K562 (cell line): ENCODE data around the gene ATP6V0A4. TPM values are rescaled to one million over a fixed set of nuclear protein-coding genes. Genes with fewer than 3 reads are reported as not detected.

Experiments used
- CC2D1A ChIP-seq: fragments of 450-650 bp; IDR thresholded peaks from 2 replicates; pipeline ENCODE4 v1.6.1; 2017; ENCODE audit warnings: mild to moderate bottlenecking
- CEBPZ ChIP-seq: fragments of 150-350 bp; IDR thresholded peaks from 2 replicates; pipeline ENCODE4 v1.6.1; 2014; ENCODE audit warnings: low read depth, mild to moderate bottlenecking, low read length, borderline replicate concordance
- CTBP1 ChIP-seq: fragments of 450-650 bp; IDR thresholded peaks from 2 replicates; pipeline ENCODE4 v1.6.1; 2016; ENCODE audit warnings: borderline replicate concordance
- GATA2 ChIP-seq: sonication (generic); formaldehyde crosslinking; IDR thresholded peaks from 2 replicates; pipeline ENCODE4 v1.4.0; 2020; ENCODE audit warnings: mild to moderate bottlenecking, missing genetic modification reagents
- MCM7 ChIP-seq, 2 experiments: fragments of 450-650 bp; IDR thresholded peaks; 2 replicates each; pipeline ENCODE4 v1.6.1; 2016 to 2018
- MED1 ChIP-seq: sonication (generic); formaldehyde crosslinking; IDR thresholded peaks from 2 replicates; pipeline ENCODE4 v1.8.1; 2023; ENCODE audit warnings: missing genetic modification reagents, borderline replicate concordance
- NCOR1 ChIP-seq: fragments of 450-650 bp; IDR thresholded peaks from 2 replicates; pipeline ENCODE4 v1.6.1; 2016; ENCODE audit warnings: mild to moderate bottlenecking, moderate library complexity
- NFXL1 ChIP-seq: fragments of 450-650 bp; formaldehyde crosslinking; IDR thresholded peaks from 2 replicates; pipeline ENCODE4 v1.4.0; 2021; ENCODE audit warnings: mild to moderate bottlenecking
- POLR2H ChIP-seq: IDR thresholded peaks from 2 replicates; pipeline ENCODE4 v1.6.1; 2016; ENCODE audit warnings: missing genetic modification characterization, low read depth, mild to moderate bottlenecking, control low read depth, missing compliant biosample characterization, moderate library complexity
- RAD21 ChIP-seq, 2 experiments: fragments of 250-450 bp in 1 of 2; fragments of 450-650 bp in 1 of 2; sonication (Bioruptor Pico) in 1 of 2; formaldehyde crosslinking in 1 of 2; IDR thresholded peaks in 1 of 2; conservative IDR thresholded peaks in 1 of 2; 2 replicates each; pipeline versions ENCODE4 v1.4.0 to v1.8.0; 2020 to 2022; ENCODE audit warnings: mild to moderate bottlenecking in 2 of 2, moderate library complexity in 1 of 2
- RBM25 ChIP-seq: fragments of 200-400 bp; formaldehyde crosslinking; IDR thresholded peaks from 2 replicates; pipeline ENCODE4 v1.6.1; 2018; ENCODE audit warnings: low read length, low read depth, moderate library complexity; ENCODE audit not compliant: severe bottlenecking
- RFX1 ChIP-seq: fragments of 450-650 bp; IDR thresholded peaks from 2 replicates; pipeline ENCODE4 v1.6.1; 2016; ENCODE audit warnings: mild to moderate bottlenecking, moderate library complexity
- TAF15 ChIP-seq: fragments of 200-400 bp; formaldehyde crosslinking; IDR thresholded peaks from 2 replicates; pipeline ENCODE4 v1.6.1; 2017; ENCODE audit warnings: mild to moderate bottlenecking, low read depth, low read length, moderate library complexity
- WHSC1 ChIP-seq: IDR thresholded peaks from one replicate; pipeline ENCODE4 v1.6.1; 2012; ENCODE audit warnings: low read length, control low read depth, inconsistent platforms
- ZZZ3 ChIP-seq: fragments of 450-650 bp; IDR thresholded peaks from 2 replicates; pipeline ENCODE4 v1.6.1; 2016; ENCODE audit warnings: antibody characterized with exemption, mild to moderate bottlenecking, moderate library complexity
- polyA plus RNA-seq, 8 experiments: library from polyadenylated mRNA; depleted of rRNA in 4 of 8; stranded (reverse) in 5 of 8; unstranded in 3 of 8; fragments of >200 nt; fragmentation: Nextera tagmentation in 2 of 8; fragmentation: Illumina TruSeq in 1 of 8; extraction: Ambion mirVana in 2 of 8; extraction: Trizol in 1 of 8; gene quantifications; 2 replicates each; pipeline versions ENCODE4 v1.2.1 to v1.2.3, GENCODE V29; 2011 to 2014; ENCODE audit warnings: inconsistent platforms in 1 of 8, missing spikeins in 1 of 8
- total RNA-seq, 7 experiments: library from RNA; depleted of rRNA in 6 of 7; stranded (reverse); fragments of >200 nt in 6 of 7; fragmentation: Illumina TruSeq in 2 of 7; extraction: Trizol in 2 of 7; gene quantifications; 2 replicates each; pipeline versions ENCODE4 v1.2.1 to v1.2.3, GENCODE V29; 2011 to 2021; ENCODE audit warnings: low replicate concordance in 1 of 7
- TF ChIP-seq, protein P1 (sequence below): fragments of 250-450 bp; sonication (Bioruptor Pico); IDR thresholded peaks from 2 replicates; pipeline ENCODE4 v1.4.0; 2020; ENCODE audit warnings: mild to moderate bottlenecking, moderate library complexity
- TF ChIP-seq, protein P2 (sequence below): IDR thresholded peaks from 2 replicates; pipeline ENCODE4 v1.6.1; 2016; ENCODE audit warnings: missing genetic modification characterization, missing compliant biosample characterization
- TF ChIP-seq, protein P3 (sequence below): fragments of 450-650 bp; formaldehyde crosslinking; IDR thresholded peaks from 2 replicates; pipeline ENCODE4 v1.4.0; 2020; ENCODE audit warnings: mild to moderate bottlenecking, moderate library complexity

The ATP6V0A4 gene
- total and polyA plus RNA-seq, 9 of the 15 experiments (the other 6 are each of a cell fraction or from before 2014, with no cell fraction given), result 0.03 TPM; not detected in 8

- no peak for TF ChIP-seq POLR2H
- TF ChIP-seq, protein P1, sequence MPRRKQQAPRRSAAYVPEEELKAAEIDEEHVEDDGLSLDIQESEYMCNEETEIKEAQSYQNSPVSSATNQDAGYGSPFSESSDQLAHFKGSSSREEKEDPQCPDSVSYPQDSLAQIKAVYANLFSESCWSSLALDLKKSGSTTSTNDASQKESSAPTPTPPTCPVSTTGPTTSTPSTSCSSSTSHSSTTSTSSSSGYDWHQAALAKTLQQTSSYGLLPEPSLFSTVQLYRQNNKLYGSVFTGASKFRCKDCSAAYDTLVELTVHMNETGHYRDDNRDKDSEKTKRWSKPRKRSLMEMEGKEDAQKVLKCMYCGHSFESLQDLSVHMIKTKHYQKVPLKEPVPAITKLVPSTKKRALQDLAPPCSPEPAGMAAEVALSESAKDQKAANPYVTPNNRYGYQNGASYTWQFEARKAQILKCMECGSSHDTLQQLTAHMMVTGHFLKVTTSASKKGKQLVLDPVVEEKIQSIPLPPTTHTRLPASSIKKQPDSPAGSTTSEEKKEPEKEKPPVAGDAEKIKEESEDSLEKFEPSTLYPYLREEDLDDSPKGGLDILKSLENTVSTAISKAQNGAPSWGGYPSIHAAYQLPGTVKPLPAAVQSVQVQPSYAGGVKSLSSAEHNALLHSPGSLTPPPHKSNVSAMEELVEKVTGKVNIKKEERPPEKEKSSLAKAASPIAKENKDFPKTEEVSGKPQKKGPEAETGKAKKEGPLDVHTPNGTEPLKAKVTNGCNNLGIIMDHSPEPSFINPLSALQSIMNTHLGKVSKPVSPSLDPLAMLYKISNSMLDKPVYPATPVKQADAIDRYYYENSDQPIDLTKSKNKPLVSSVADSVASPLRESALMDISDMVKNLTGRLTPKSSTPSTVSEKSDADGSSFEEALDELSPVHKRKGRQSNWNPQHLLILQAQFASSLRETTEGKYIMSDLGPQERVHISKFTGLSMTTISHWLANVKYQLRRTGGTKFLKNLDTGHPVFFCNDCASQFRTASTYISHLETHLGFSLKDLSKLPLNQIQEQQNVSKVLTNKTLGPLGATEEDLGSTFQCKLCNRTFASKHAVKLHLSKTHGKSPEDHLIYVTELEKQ (CRISPR knock-in tag), result no peak
- peak; percentile 55 for TF ChIP-seq RBM25
- peak; percentile 17; the same call in 1 of the 2 replicates for TF ChIP-seq RFX1
- TF ChIP-seq, protein P2, sequence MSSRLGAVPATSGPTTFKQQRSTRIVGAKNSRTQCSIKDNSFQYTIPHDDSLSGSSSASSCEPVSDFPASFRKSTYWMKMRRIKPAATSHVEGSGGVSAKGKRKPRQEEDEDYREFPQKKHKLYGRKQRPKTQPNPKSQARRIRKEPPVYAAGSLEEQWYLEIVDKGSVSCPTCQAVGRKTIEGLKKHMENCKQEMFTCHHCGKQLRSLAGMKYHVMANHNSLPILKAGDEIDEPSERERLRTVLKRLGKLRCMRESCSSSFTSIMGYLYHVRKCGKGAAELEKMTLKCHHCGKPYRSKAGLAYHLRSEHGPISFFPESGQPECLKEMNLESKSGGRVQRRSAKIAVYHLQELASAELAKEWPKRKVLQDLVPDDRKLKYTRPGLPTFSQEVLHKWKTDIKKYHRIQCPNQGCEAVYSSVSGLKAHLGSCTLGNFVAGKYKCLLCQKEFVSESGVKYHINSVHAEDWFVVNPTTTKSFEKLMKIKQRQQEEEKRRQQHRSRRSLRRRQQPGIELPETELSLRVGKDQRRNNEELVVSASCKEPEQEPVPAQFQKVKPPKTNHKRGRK (tag), result peak; percentile 35; the same call in 1 of the 2 replicates
- no peak for TF ChIP-seq TAF15
- no peak for TF ChIP-seq NCOR1
- no peak for TF ChIP-seq MCM7 (IDR thresholded peaks at IDR 0.05)
- TF ChIP-seq ZZZ3, result no peak
- 0 out of 2 replicates have a peak, but pooled peaks have one; percentile 12 for TF ChIP-seq CTBP1
- TF ChIP-seq WHSC1, result no peak
- TF ChIP-seq RAD21 (CRISPR knock-in tag; conservative IDR thresholded peaks at IDR 0.05 in 1 of 2, IDR thresholded peaks at IDR 0.05 in 1 of 2), result peak; percentile 98
- no peak for TF ChIP-seq MED1 (CRISPR knock-in tag)
- TF ChIP-seq, protein P3, sequence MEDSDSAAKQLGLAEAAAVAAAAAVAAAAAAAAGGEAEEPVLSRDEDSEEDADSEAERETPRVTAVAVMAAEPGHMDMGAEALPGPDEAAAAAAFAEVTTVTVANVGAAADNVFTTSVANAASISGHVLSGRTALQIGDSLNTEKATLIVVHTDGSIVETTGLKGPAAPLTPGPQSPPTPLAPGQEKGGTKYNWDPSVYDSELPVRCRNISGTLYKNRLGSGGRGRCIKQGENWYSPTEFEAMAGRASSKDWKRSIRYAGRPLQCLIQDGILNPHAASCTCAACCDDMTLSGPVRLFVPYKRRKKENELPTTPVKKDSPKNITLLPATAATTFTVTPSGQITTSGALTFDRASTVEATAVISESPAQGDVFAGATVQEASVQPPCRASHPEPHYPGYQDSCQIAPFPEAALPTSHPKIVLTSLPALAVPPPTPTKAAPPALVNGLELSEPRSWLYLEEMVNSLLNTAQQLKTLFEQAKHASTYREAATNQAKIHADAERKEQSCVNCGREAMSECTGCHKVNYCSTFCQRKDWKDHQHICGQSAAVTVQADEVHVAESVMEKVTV (CRISPR knock-in tag), result peak; percentile 96
- no peak for TF ChIP-seq GATA2 (CRISPR knock-in tag)
- no peak for TF ChIP-seq NFXL1 (CRISPR knock-in tag)
- no peak for TF ChIP-seq CEBPZ
- TF ChIP-seq CC2D1A, result peak; percentile 80; the same call in 1 of the 2 replicates
Measured at GRCh38 chr7:138738551-138739335, 59.3 kb downstream of the ATP6V0A4 start (continued).
